ENCODE data around the gene SIGMAR1.

DNA sequence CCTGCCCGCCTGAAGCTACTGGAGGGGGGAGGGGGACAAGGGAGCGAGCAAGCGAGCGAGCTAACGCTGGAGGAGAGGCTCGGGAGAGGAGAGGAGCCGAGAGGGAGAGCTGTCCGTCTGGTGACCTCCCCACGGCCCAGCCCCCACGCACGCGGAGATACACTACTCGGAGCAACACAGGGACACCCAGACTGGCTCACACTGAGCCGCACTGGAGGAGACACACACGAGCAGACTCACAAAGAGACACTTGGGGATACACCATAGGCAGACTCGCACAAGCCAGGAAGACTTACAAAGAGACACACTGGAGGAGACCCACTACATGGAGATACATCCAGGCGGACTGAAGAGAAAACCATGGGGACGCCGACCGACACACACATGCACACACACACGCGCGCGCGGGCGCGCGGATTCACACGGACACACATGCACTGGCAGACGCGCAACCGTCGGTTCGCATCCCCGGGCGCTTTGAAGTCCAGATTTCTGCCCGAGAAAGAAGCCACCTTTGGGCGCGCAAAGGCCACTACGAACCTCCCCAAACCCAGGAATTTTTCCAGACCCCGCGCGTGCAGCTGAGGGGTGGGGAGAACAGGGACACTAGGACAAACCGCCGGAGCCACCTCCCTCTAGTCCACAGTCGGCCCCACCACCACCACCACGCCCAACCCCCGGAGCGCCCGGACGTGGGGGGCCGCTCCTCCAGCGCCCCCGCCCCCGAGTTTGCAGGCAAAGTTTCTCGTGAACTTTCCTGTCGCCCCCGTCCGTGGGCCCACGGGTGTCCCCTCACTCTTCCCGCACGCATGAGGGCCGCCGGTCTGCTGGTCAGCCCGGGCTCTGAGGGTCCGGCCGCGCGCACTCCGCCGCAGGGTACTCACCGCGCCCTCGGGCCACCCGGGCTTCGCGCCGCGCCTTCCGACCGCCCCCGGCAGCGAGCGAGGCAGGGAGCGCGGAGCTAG is 48.6 kb downstream of the SIGMAR1 start:
- TF ChIP-seq, protein P1, sequence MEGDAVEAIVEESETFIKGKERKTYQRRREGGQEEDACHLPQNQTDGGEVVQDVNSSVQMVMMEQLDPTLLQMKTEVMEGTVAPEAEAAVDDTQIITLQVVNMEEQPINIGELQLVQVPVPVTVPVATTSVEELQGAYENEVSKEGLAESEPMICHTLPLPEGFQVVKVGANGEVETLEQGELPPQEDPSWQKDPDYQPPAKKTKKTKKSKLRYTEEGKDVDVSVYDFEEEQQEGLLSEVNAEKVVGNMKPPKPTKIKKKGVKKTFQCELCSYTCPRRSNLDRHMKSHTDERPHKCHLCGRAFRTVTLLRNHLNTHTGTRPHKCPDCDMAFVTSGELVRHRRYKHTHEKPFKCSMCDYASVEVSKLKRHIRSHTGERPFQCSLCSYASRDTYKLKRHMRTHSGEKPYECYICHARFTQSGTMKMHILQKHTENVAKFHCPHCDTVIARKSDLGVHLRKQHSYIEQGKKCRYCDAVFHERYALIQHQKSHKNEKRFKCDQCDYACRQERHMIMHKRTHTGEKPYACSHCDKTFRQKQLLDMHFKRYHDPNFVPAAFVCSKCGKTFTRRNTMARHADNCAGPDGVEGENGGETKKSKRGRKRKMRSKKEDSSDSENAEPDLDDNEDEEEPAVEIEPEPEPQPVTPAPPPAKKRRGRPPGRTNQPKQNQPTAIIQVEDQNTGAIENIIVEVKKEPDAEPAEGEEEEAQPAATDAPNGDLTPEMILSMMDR (IDR thresholded peaks at IDR 0.05): no peak
- TF ChIP-seq ZFX (IDR thresholded peaks at IDR 0.05; ENCODE audit: borderline replicate concordance): no peak
